Activated CD4-positive, alpha-beta memory T cell treated with anti-CD3 and anti-CD28 coated beads for 36 hours (primary cell): ENCODE results near the gene IMPA2. TPM values are rescaled to one million over a fixed set of nuclear protein-coding genes. Genes with fewer than 3 reads are reported as not detected.

Experiments
- CTCF ChIA-PET: fragments of 350-600 bp; sonication (Branson Sonifier 250); formaldehyde crosslinking; loops from one replicate; lab custom pipeline; 2021; ENCODE audit warnings: antibody characterized with exemption, inconsistent platforms; lab: Charles Lee
- POLR2A ChIA-PET: fragments of 350-600 bp; sonication (Branson Sonifier 250); formaldehyde crosslinking; loops from one replicate; lab custom pipeline; 2021; ENCODE audit warnings: antibody characterized with exemption; lab: Charles Lee
- DNase-seq: peaks from one replicate; pipeline ENCODE4 v3.0.0-alpha.2; 2020
- H3K27ac Mint-ChIP-seq: one replicate; pipeline ENCODE4 v1.8.0; 2021; ENCODE audit warnings: mixed read lengths
- H3K27me3 Mint-ChIP-seq: one replicate; pipeline ENCODE4 v1.8.0; 2021; ENCODE audit warnings: mixed read lengths
- H3K36me3 Mint-ChIP-seq: one replicate; pipeline ENCODE4 v1.8.0; 2021; ENCODE audit warnings: mixed read lengths
- H3K4me1 Mint-ChIP-seq: one replicate; pipeline ENCODE4 v1.8.0; 2021; ENCODE audit warnings: low read depth, mixed read lengths
- H3K4me3 Mint-ChIP-seq: one replicate; pipeline ENCODE4 v1.8.0; 2021; ENCODE audit warnings: mild to moderate bottlenecking, mixed read lengths
- H3K9me3 Mint-ChIP-seq: one replicate; pipeline ENCODE4 v1.8.0; 2021; ENCODE audit warnings: mixed read lengths
- intact Hi-C: fragments of 100-400 bp; cut with micrococcal nuclease; formaldehyde crosslinking; loops from one replicate; pipeline ENCODE4 v1.15.1; 2023
- total RNA-seq, 2 experiments: library from RNA; stranded (reverse); gene quantifications; one replicate each; pipeline ENCODE4 v1.2.3, GENCODE V29; 2021

The IMPA2 gene
- total RNA-seq, 2 experiments from 2014 or later = 20.3 to 21.6 TPM

- H3K4me1 Mint-ChIP-seq = peaks cover 8% of the 10 kb centered on the region
- no peak for DNase-seq
- ChIA-PET CTCF (interaction anchor here (1.0 to 12.8 kb wide), 4 partner anchors 10 to 337 kb away, joined by 4 to 281 read pairs (median 20); partner anchors contain the start of gene IMPA2), POLR2A (no interaction called here)
- no peaks in the 10 kb centered on the region for H3K9me3 Mint-ChIP-seq
- H3K36me3 Mint-ChIP-seq = no peaks in the 10 kb centered on the region
- no peak overlapping the region for H3K27ac Mint-ChIP-seq
- no peak overlapping the region for H3K4me3 Mint-ChIP-seq
- intact Hi-C loops = no loop called here
- no peaks in the 10 kb centered on the region for H3K27me3 Mint-ChIP-seq
Measured at GRCh38 chr18:11992096-11992790, 10.9 kb downstream of the IMPA2 start.

DNA sequence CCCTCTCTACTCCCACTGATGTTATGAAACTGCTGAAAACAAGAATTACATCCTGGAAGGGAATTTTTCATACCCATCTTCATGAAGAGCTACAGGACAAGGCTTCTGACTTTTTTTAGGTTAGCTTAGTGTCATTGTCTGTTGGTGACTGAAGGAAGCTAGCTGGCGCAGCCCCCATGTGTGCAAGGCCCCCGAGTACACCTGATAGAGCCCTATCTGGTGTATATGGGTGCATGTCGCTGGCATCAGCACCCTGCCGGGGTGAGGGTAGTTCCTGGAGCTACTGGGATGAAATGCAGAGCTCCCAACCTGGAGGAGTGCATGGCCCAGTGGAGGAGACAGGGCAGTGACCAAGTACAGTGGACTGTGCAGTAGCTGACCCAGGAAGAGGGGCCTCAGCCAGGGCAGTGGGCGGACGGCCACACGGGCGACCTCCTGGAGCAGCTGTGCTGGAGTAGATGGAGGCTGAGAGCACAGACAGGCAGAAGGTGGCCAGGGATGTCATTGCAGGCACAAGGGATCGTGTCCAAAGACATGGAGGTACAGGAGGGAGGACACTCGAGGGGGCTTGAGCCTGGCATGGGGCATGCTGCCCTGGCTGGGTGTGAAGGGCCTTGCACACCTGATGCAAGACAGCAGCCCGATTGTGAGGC is 12.1 kb downstream of the IMPA2 start:
- Mint-ChIP-seq H3K9me3 (no peaks in the 10 kb centered on the region), H3K27me3 (no peaks in the 10 kb centered on the region), H3K36me3 (no peaks in the 10 kb centered on the region), H3K4me3 (no peak overlapping the region), H3K27ac (no peak overlapping the region), H3K4me1 (peaks cover 8% of the 10 kb centered on the region)
- intact Hi-C loops = no loop called here
- POLR2A ChIA-PET = no interaction called here
- CTCF ChIA-PET = interaction anchor here (1.0 to 12.8 kb wide), 5 partner anchors 12 to 338 kb away, joined by 3 to 281 read pairs (median 6); partner anchors contain the start of gene IMPA2
- DNase-seq = no peak

GRCh38 chr18:11994336-11994702 is 13.0 kb downstream of the IMPA2 start:
- peaks cover 8% of the 10 kb centered on the region for H3K4me1 Mint-ChIP-seq
- ChIA-PET POLR2A (interaction anchor here (0.6 kb wide), 1 partner anchor 56 kb away, joined by 3 read pairs; no protein-coding TSS in a partner anchor), CTCF (interaction anchor here (0.6 to 12.8 kb wide), 11 partner anchors 9 to 339 kb away, joined by 3 to 281 read pairs (median 9); partner anchors contain the start of gene IMPA2)
- no peak overlapping the region for H3K27ac Mint-ChIP-seq
- H3K9me3 Mint-ChIP-seq = no peaks in the 10 kb centered on the region
- no peaks in the 10 kb centered on the region for H3K27me3 Mint-ChIP-seq
- no peak overlapping the region for H3K4me3 Mint-ChIP-seq
- no peak for DNase-seq
- intact Hi-C loops = loop anchor here (2.0 kb wide), 1 partner anchor 262 kb away; no protein-coding TSS in a partner anchor
- no peaks in the 10 kb centered on the region for H3K36me3 Mint-ChIP-seq

DNA sequence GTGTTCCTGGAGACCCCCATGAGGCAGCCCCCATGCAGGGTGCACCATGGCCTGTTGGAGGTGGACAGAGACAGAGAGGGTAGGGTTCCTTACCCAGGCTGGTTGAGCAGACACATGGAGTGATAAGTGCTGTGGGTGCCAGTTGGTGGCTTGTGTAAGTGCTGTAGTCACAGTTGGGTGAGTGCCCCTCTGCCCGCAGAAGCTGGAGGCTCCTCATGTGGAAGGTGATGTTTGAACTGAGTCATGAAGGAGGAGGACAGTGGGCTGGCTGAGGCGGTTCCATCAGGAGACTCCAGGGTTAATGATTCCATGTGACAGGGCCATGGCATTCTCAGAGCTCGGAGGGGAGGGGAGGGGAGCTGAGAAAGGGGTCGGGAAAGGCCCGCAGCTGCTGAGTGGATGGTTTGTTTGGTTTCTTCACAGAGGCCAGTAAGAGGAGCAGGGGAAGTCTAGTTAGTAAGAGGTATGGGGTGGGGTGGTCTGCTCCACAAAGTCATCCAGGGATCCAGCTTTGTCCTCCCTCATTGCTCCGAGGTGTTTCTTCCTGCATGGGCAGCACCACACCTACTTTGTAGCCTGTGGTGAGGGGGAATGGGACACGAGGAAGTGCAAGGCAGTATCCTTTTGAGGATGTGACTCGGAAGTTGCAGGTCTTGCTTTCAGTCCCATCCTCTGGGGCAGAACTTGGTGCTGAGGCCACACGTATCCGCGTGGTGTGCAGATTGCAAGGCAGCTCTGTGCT is 13.6 kb downstream of the IMPA2 start:
- Mint-ChIP-seq H3K4me3 (no peak overlapping the region), H3K27ac (no peak overlapping the region), H3K36me3 (no peaks in the 10 kb centered on the region), H3K4me1 (peaks cover 8% of the 10 kb centered on the region), H3K27me3 (no peaks in the 10 kb centered on the region), H3K9me3 (no peaks in the 10 kb centered on the region)
- DNase-seq = no peak
- ChIA-PET CTCF (interaction anchor here (0.6 to 12.8 kb wide), 20 partner anchors 9 to 441 kb away, joined by 3 to 281 read pairs (median 5); partner anchors contain the start of gene IMPA2), POLR2A (interaction anchor here (0.6 kb wide), 3 partner anchors 57 to 58 kb away, joined by 3 to 4 read pairs (median 3); no protein-coding TSS in a partner anchor)
- intact Hi-C loops = loop anchor here (1.0 to 2.0 kb wide), 2 partner anchors 57 to 262 kb away; no protein-coding TSS in a partner anchor

DNA sequence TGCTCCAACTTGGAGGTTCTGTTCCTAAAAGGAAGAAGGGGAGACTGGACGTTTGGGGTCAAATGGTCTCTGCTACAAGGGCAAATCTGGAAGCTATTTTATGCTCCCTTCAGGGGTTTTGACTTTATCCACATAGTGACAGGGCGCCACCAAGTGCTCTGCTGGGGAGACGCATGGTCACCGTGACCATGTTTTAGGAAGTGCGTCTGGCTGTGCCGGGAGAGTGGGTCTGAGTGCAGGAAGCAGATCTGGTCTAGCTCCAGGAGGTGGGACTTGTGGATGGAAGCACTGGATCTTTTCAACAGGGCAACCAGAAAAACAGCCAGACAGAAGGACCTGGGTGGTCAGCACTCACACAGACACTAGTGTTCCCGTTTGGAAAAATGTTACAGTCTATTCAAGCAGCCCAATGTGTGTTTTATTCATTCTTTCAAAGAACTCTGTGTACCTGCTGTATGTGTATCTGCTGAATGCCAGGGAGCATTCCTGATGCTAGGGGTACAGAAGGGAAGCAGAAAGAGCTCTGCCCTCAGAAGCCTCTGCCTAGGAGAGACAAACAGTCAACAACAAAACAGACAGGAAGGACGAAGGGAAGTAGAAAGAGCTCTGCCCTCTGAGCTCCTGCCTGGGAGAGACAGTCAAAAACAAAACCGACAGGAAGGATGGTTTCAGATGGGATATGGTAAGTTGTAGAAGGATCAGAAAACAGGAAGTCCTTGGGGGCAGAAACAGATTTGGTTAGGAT is 14.3 kb downstream of the IMPA2 start:
- intact Hi-C loops = loop anchor here (1.0 to 2.0 kb wide), 2 partner anchors 57 to 263 kb away; no protein-coding TSS in a partner anchor
- ChIA-PET CTCF (interaction anchor here (0.6 to 12.8 kb wide), 19 partner anchors 10 to 442 kb away, joined by 3 to 281 read pairs (median 6); partner anchors contain the start of gene IMPA2), POLR2A (interaction anchor here (0.6 kb wide), 2 partner anchors 57 to 59 kb away, joined by 3 to 4 read pairs; no protein-coding TSS in a partner anchor)
- peaks cover 8% of the 10 kb centered on the region for H3K4me1 Mint-ChIP-seq
- H3K9me3 Mint-ChIP-seq = no peaks in the 10 kb centered on the region
- DNase-seq = peak; percentile 71
- no peak overlapping the region for H3K4me3 Mint-ChIP-seq
- H3K27me3 Mint-ChIP-seq = no peaks in the 10 kb centered on the region
- H3K36me3 Mint-ChIP-seq = no peaks in the 10 kb centered on the region
- H3K27ac Mint-ChIP-seq = no peak overlapping the region

GRCh38 chr18:11996190-11996754 is 15.0 kb downstream of the IMPA2 start:
- H3K4me1 Mint-ChIP-seq = peaks cover 8% of the 10 kb centered on the region
- H3K36me3 Mint-ChIP-seq = peaks cover 1% of the 10 kb centered on the region
- DNase-seq = no peak
- POLR2A ChIA-PET = no interaction called here
- intact Hi-C loops = no loop called here
- H3K27me3 Mint-ChIP-seq = no peaks in the 10 kb centered on the region
- no peak overlapping the region for H3K4me3 Mint-ChIP-seq
- no peak overlapping the region for H3K27ac Mint-ChIP-seq
- H3K9me3 Mint-ChIP-seq = no peaks in the 10 kb centered on the region
- CTCF ChIA-PET = interaction anchor here (0.7 to 12.8 kb wide), 13 partner anchors 9 to 341 kb away, joined by 3 to 281 read pairs (median 9); partner anchors contain the start of gene IMPA2

- H3K27ac Mint-ChIP-seq = no peak overlapping the region
- POLR2A ChIA-PET = no interaction called here
- H3K4me3 Mint-ChIP-seq = no peak overlapping the region
Measured at GRCh38 chr18:11996907-11997306, 15.6 kb downstream of the IMPA2 start.

DNA sequence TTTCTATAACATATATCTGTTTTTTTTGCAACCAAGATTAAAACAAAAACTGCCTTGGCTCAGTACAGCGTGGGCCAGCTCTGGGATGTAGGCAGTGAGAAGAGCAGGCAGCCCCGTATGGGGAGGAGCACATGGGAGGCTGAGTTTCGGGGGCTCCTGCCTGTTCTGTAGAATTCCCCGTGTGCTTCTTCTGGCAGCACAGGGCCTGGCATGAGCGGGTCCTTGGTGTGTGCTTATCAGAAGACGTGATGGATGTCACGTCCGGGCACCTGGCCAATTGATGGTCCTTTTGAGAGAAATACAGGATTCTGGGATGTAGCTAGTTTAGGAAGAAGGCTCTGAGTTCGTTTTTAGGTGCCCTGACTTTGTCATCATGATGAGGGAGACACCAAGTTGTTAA is 16.2 kb downstream of the IMPA2 start:
- no peaks in the 10 kb centered on the region for H3K9me3 Mint-ChIP-seq
- peaks cover 4% of the 10 kb centered on the region for H3K36me3 Mint-ChIP-seq
- no peak overlapping the region for H3K27ac Mint-ChIP-seq
- H3K27me3 Mint-ChIP-seq = no peaks in the 10 kb centered on the region
- ChIA-PET POLR2A (no interaction called here), CTCF (interaction anchor here (3.5 to 12.8 kb wide), 2 partner anchors 59 to 265 kb away, joined by 20 to 281 read pairs; no protein-coding TSS in a partner anchor)
- H3K4me3 Mint-ChIP-seq = no peak overlapping the region
- DNase-seq = no peak
- H3K4me1 Mint-ChIP-seq = peaks cover 8% of the 10 kb centered on the region
- intact Hi-C loops = no loop called here

More at GRCh38 chr18:11996907-11997306, 15.6 kb downstream of the IMPA2 start:
- H3K4me1 Mint-ChIP-seq = peaks cover 8% of the 10 kb centered on the region
- no peak for DNase-seq
- intact Hi-C loops = no loop called here
- no peaks in the 10 kb centered on the region for H3K27me3 Mint-ChIP-seq
- peaks cover 4% of the 10 kb centered on the region for H3K36me3 Mint-ChIP-seq
- CTCF ChIA-PET = interaction anchor here (0.7 to 12.8 kb wide), 7 partner anchors 15 to 264 kb away, joined by 3 to 281 read pairs (median 15); partner anchors contain the start of gene IMPA2
- H3K9me3 Mint-ChIP-seq = no peaks in the 10 kb centered on the region

DNA sequence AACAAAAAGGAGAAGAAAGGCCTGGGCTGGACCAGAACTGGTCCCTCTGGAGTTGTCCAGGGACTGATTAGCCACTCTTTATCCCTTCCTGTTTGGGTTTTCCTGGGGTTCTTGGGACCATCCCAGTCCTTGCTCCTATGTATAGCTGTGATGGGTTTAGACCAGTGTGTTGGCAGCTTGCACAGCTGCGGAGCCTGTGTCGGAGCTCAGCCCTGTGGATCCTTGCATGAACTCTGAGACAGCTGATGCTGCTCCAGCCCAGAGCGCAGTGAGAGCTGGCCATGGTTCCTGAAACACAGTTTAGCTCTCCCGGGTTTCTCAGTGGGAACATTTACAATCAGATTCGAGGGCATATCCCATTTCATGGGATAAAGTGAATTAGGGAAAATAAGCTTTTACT is 16.9 kb downstream of the IMPA2 start:
- ChIA-PET CTCF (interaction anchor here (0.9 to 12.8 kb wide), 2 partner anchors 40 to 60 kb away, joined by 4 to 281 read pairs; no protein-coding TSS in a partner anchor), POLR2A (interaction anchor here (0.5 kb wide), 1 partner anchor 485 kb away, joined by 4 read pairs; no protein-coding TSS in a partner anchor)
- H3K4me3 Mint-ChIP-seq = no peak overlapping the region
- intact Hi-C loops = no loop called here
- H3K36me3 Mint-ChIP-seq = peaks cover 4% of the 10 kb centered on the region
- H3K9me3 Mint-ChIP-seq = no peaks in the 10 kb centered on the region
- no peak overlapping the region for H3K27ac Mint-ChIP-seq
- no peaks in the 10 kb centered on the region for H3K27me3 Mint-ChIP-seq
- H3K4me1 Mint-ChIP-seq = peaks cover 8% of the 10 kb centered on the region
- no peak for DNase-seq

DNA sequence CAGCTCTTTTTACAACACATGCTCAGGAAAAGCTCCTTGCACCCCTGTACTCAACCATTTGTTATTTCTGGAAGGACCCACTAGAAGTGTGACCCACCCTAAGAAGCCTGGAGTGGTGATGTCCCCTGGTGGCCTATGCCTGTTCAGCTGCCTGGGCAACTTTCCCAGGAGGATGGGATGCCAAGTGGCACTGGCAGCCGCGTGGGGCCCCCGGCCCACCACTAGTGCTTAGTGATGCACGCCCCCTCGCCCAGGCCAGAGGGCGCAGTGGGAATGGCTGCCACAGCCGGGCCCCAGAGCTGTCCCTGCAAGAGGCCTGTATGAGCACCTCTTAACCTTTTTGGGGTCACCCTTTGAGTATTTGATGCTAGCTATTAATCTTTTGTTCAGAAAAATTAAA is 18.1 kb downstream of the IMPA2 start:
- Mint-ChIP-seq H3K27me3 (no peaks in the 10 kb centered on the region), H3K9me3 (no peaks in the 10 kb centered on the region), H3K4me1 (peaks cover 8% of the 10 kb centered on the region), H3K4me3 (no peak overlapping the region), H3K27ac (no peak overlapping the region), H3K36me3 (peaks cover 4% of the 10 kb centered on the region)
- no peak for DNase-seq
- POLR2A ChIA-PET = no interaction called here
- CTCF ChIA-PET = interaction anchor here (12.8 kb wide), 1 partner anchor 61 kb away, joined by 281 read pairs; no protein-coding TSS in a partner anchor
- intact Hi-C loops = no loop called here
